Measurements from ENCODE around the gene ATIC. TPM values are rescaled to one million over a fixed set of nuclear protein-coding genes. Genes with fewer than 3 reads are reported as not detected.

The ATIC gene
- polyA plus RNA-seq, 1 donor from 2014 or later, result 9.5 TPM

DNA sequence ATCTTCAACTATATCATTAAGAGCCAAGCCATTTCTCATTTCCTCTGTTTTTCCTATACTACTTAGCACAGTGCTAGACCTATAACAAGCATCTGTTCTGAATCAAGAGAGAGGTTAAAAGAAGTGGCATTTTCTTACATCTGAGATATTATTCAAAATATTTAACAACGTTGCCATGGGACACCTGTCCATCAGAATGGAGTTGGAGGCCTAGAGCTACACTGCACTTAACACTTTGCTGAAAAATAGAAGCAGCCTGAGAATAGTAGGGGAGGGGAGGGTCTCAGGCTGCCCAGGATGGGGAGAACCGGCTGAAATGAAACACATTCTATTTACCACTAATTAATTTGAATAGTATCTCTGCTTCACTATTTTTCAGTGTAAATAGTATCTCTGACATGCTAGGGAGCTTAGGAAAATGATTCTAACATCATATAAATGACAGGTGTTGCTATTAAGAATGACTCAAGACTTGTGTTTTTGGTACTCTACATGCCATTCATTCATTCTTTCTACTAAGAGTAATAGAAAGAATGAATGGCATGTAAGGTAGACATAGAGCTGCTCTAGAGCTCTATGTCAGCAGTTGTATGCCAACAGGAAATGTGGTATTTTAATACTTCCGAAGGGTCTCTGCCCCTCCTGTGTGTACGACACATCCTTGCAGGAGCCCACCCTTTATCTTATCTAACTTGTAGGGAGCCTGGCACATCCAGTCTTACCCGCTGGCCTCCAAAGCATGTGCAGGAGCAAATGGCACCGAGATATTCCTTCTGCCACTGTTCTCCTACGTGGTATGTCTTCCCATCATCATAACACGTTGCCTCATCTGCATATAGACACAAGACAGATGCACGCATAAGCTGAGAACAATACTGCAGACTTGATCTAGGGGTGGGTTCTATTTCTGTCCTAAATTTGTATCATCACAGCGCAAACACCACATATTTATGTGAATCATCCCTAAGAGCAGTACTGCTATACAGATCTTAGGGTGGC, 52.6 kb downstream of the ATIC start:
- H2AFZ ChIP-seq (ENCODE audit: low read depth, low read length), result no peak overlapping the region
- H3K27me3 ChIP-seq (ENCODE audit: insufficient read depth, low read depth, low read length), result no peaks in the 10 kb centered on the region
- no peaks in the 10 kb centered on the region for H4K20me1 ChIP-seq (ENCODE audit: insufficient read depth)
- H3K9me3 ChIP-seq (ENCODE audit: low read length), result no peaks in the 10 kb centered on the region
- TF ChIP-seq, protein P1, sequence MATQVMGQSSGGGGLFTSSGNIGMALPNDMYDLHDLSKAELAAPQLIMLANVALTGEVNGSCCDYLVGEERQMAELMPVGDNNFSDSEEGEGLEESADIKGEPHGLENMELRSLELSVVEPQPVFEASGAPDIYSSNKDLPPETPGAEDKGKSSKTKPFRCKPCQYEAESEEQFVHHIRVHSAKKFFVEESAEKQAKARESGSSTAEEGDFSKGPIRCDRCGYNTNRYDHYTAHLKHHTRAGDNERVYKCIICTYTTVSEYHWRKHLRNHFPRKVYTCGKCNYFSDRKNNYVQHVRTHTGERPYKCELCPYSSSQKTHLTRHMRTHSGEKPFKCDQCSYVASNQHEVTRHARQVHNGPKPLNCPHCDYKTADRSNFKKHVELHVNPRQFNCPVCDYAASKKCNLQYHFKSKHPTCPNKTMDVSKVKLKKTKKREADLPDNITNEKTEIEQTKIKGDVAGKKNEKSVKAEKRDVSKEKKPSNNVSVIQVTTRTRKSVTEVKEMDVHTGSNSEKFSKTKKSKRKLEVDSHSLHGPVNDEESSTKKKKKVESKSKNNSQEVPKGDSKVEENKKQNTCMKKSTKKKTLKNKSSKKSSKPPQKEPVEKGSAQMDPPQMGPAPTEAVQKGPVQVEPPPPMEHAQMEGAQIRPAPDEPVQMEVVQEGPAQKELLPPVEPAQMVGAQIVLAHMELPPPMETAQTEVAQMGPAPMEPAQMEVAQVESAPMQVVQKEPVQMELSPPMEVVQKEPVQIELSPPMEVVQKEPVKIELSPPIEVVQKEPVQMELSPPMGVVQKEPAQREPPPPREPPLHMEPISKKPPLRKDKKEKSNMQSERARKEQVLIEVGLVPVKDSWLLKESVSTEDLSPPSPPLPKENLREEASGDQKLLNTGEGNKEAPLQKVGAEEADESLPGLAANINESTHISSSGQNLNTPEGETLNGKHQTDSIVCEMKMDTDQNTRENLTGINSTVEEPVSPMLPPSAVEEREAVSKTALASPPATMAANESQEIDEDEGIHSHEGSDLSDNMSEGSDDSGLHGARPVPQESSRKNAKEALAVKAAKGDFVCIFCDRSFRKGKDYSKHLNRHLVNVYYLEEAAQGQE (IDR thresholded peaks at IDR 0.05; ENCODE audit: borderline replicate concordance), result no peak
- TF ChIP-seq CTCF (IDR thresholded peaks at IDR 0.05; ENCODE audit: poor library complexity, severe bottlenecking) (no peak), POLR2AphosphoS5 (IDR thresholded peaks at IDR 0.05) (peak; percentile 21), RAD21 (conservative IDR thresholded peaks at IDR 0.05) (no peak), EP300 (conservative IDR thresholded peaks at IDR 0.05; ENCODE audit: poor library complexity, severe bottlenecking) (peak; percentile 63), TAF1 (IDR thresholded peaks at IDR 0.05; ENCODE audit: low read depth) (no peak), EZH2 (IDR thresholded peaks at IDR 0.05; ENCODE audit: borderline replicate concordance, insufficient read depth, low read length, poor library complexity, severe bottlenecking) (no peak), MXI1 (conservative IDR thresholded peaks at IDR 0.05; ENCODE audit: poor library complexity, severe bottlenecking) (no peak), SMC3 (conservative IDR thresholded peaks at IDR 0.05; ENCODE audit: poor library complexity) (no peak)
- H3F3A ChIP-seq (ENCODE audit: insufficient read depth, low read length, poor library complexity, severe bottlenecking), result no peaks in the 10 kb centered on the region
- no peak overlapping the region for H3K27ac ChIP-seq (ENCODE audit: low read length)
- H3K4me2 ChIP-seq (ENCODE audit: low read length), result no peak overlapping the region
- no peaks in the 10 kb centered on the region for H3K9me2 ChIP-seq (ENCODE audit: insufficient read depth, low read length)
- H3K9ac ChIP-seq (ENCODE audit: low read length), result no peak overlapping the region
- H3K4me3 ChIP-seq (ENCODE audit: low read length), result peak overlapping the region; percentile 4
- H3K79me2 ChIP-seq (replicated peaks; ENCODE audit: insufficient read depth, low read length), result no peaks in the 10 kb centered on the region
- no peaks in the 10 kb centered on the region for H3K36me3 ChIP-seq (ENCODE audit: insufficient read depth, low read length)

- Histone ChIP-seq H3K27me3 (ENCODE audit: insufficient read depth, low read depth, low read length) (no peaks in the 10 kb centered on the region), H3K9ac (ENCODE audit: low read length) (no peak overlapping the region), H3K9me3 (ENCODE audit: low read length) (no peaks in the 10 kb centered on the region), H3K4me2 (ENCODE audit: low read length) (no peak overlapping the region), H3F3A (ENCODE audit: insufficient read depth, low read length, poor library complexity, severe bottlenecking) (no peaks in the 10 kb centered on the region), H2AFZ (ENCODE audit: low read depth, low read length) (no peak overlapping the region), H3K36me3 (ENCODE audit: insufficient read depth, low read length) (no peaks in the 10 kb centered on the region), H3K79me2 (replicated peaks; ENCODE audit: insufficient read depth, low read length) (no peaks in the 10 kb centered on the region), H3K27ac (ENCODE audit: low read length) (no peak overlapping the region), H3K4me3 (ENCODE audit: low read length) (no peak overlapping the region), H4K20me1 (ENCODE audit: insufficient read depth) (no peaks in the 10 kb centered on the region), H3K9me2 (ENCODE audit: insufficient read depth, low read length) (no peaks in the 10 kb centered on the region)
- TF ChIP-seq SMC3 (conservative IDR thresholded peaks at IDR 0.05; ENCODE audit: poor library complexity) (no peak), EZH2 (IDR thresholded peaks at IDR 0.05; ENCODE audit: borderline replicate concordance, insufficient read depth, low read length, poor library complexity, severe bottlenecking) (no peak), MXI1 (conservative IDR thresholded peaks at IDR 0.05; ENCODE audit: poor library complexity, severe bottlenecking) (no peak), EP300 (conservative IDR thresholded peaks at IDR 0.05; ENCODE audit: poor library complexity, severe bottlenecking) (no peak), RAD21 (conservative IDR thresholded peaks at IDR 0.05) (no peak), POLR2AphosphoS5 (IDR thresholded peaks at IDR 0.05) (no peak), CTCF (IDR thresholded peaks at IDR 0.05; ENCODE audit: poor library complexity, severe bottlenecking) (no peak), TAF1 (IDR thresholded peaks at IDR 0.05; ENCODE audit: low read depth) (no peak)
- TF ChIP-seq, protein P1 (IDR thresholded peaks at IDR 0.05; ENCODE audit: borderline replicate concordance), result no peak
Observed at GRCh38 chr2:215365184-215365658, 53.4 kb downstream of the ATIC start.

Data from neural cell (in vitro differentiated cells).